ENCODE results near the gene KAZN.

DNA sequence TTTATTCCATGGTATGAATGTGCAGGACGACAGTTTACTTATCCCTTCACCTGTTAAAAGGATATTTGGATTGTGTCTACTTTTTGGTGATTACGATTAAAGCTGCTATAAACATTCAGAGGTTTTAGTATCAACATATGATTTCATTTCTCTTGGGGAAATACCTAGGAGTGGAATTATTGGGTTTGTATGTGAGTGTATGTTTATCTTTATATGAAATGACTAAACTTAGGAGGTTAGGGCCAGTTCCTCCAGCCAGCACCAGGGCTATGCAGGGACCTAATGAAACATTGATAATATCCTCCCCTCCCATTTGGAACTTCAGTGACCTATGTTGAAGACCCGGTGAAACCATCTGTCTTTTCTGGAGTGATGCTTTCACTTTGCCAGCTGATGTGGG lies 568.9 kb downstream of the KAZN start:
- TF ChIP-seq, protein P1, sequence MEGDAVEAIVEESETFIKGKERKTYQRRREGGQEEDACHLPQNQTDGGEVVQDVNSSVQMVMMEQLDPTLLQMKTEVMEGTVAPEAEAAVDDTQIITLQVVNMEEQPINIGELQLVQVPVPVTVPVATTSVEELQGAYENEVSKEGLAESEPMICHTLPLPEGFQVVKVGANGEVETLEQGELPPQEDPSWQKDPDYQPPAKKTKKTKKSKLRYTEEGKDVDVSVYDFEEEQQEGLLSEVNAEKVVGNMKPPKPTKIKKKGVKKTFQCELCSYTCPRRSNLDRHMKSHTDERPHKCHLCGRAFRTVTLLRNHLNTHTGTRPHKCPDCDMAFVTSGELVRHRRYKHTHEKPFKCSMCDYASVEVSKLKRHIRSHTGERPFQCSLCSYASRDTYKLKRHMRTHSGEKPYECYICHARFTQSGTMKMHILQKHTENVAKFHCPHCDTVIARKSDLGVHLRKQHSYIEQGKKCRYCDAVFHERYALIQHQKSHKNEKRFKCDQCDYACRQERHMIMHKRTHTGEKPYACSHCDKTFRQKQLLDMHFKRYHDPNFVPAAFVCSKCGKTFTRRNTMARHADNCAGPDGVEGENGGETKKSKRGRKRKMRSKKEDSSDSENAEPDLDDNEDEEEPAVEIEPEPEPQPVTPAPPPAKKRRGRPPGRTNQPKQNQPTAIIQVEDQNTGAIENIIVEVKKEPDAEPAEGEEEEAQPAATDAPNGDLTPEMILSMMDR (tag by site-specific recombination; IDR thresholded peaks at IDR 0.05), result no peak
- no peak for TF ChIP-seq KLF8 (tag by site-specific recombination; IDR thresholded peaks at IDR 0.05)
- no peak for TF ChIP-seq ZNF24 (tag by site-specific recombination; IDR thresholded peaks at IDR 0.05)
- TF ChIP-seq ZNF561 (tag by site-specific recombination; IDR thresholded peaks at IDR 0.05; ENCODE audit: borderline replicate concordance), result no peak

Measured in HEK293 (cell line).